DMS 273 treated with DMSO at 0.1 percent for 48 hours (cell line): ENCODE data around the gene C17orf100.

Experiments
- DNase-seq: peaks from one replicate; lab custom pipeline; 2025; lab: John Stamatoyannopoulos, UW

C17orf100 gene

GRCh38 chr17:6695051-6695450 lies 43.5 kb downstream of the C17orf100 start:
- DNase-seq = no peak

- DNase-seq = no peak
Observed at GRCh38 chr17:6695565-6695964, 44.0 kb downstream of the C17orf100 start.

- no peak for DNase-seq
Observed at GRCh38 chr17:6696906-6697305, 45.3 kb downstream of the C17orf100 start.

- no peak for DNase-seq
Observed at GRCh38 chr17:6698004-6698403, 46.4 kb downstream of the C17orf100 start.

- DNase-seq = no peak
Observed at GRCh38 chr17:6699997-6700947, 48.7 kb downstream of the C17orf100 start.

- no peak for DNase-seq
Observed at GRCh38 chr17:6700948-6701307, 49.4 kb downstream of the C17orf100 start.

- no peak for DNase-seq
Observed at GRCh38 chr17:6701719-6702118, 50.2 kb downstream of the C17orf100 start.

GRCh38 chr17:6702567-6703215 lies 51.1 kb downstream of the C17orf100 start:
- DNase-seq = no peak
